SK-N-SH treated with all-trans-retinoic acid at 6 μM for 48 hours (cell line): ENCODE results near the gene DNAH14.

Experiments
- GLIS3 ChIP-seq: fragments of 250-450 bp; sonication (Bioruptor Pico); IDR thresholded peaks from 2 replicates; pipeline ENCODE4 v1.5.0; 2020; ENCODE audit warnings: mild to moderate bottlenecking, moderate library complexity
- TCF4 ChIP-seq: fragments of 250-450 bp; sonication (Bioruptor Pico); IDR thresholded peaks from 2 replicates; pipeline ENCODE4 v1.8.0; 2021; ENCODE audit warnings: mild to moderate bottlenecking, moderate library complexity, borderline replicate concordance
- TOX ChIP-seq: fragments of 250-450 bp; sonication (Bioruptor Pico); IDR thresholded peaks from 2 replicates; pipeline ENCODE4 v1.8.0; 2021; ENCODE audit warnings: mild to moderate bottlenecking, moderate library complexity, borderline replicate concordance
- TSHZ2 ChIP-seq: fragments of 250-450 bp; sonication (Bioruptor Pico); IDR thresholded peaks from 2 replicates; pipeline ENCODE4 v1.5.0; 2020; ENCODE audit warnings: mild to moderate bottlenecking, moderate library complexity

- TF ChIP-seq TCF4 (CRISPR knock-in tag) (no peak), GLIS3 (CRISPR knock-in tag) (no peak), TSHZ2 (CRISPR knock-in tag) (no peak), TOX (CRISPR knock-in tag) (no peak)
Observed at GRCh38 chr1:224923726-224924125, 5.7 kb upstream of the DNAH14 start.
